ENCODE results near the gene GAPDH.
"Not testable (repeated sequence)": the region's sequence is repeated elsewhere in the genome, so short reads cannot be mapped to it uniquely, and the experiment has no call there.

Gene GAPDH

GRCh38 chr12:6533923-6534694 is at the start of gene GAPDH:
TSS of gene GAPDH (plus strand) at chr12:6534517. CDS start at chr12:6534833, 316 bp downstream.
- DNase-seq: peak; percentile 96

DNA sequence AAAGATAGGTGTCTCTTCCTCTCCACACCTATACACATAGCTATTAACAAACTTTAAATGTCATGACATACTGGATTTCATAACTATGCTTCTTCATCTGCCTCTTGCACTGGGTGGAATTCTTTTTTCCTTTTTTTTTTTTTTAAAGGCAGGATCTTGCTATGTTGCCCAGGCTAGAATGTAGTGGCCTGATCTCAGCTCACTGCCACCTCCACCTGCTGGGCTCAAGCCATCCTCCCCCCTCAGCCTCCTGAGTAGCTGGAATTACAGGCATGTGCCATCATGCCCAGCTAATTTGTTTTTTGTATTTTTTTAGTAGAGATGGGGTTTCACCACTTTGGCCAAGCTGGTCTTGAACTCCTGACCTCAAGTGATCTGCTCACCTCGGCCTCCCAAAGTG is 46.1 kb upstream of the GAPDH start:
- DNase-seq: no peak

DNA sequence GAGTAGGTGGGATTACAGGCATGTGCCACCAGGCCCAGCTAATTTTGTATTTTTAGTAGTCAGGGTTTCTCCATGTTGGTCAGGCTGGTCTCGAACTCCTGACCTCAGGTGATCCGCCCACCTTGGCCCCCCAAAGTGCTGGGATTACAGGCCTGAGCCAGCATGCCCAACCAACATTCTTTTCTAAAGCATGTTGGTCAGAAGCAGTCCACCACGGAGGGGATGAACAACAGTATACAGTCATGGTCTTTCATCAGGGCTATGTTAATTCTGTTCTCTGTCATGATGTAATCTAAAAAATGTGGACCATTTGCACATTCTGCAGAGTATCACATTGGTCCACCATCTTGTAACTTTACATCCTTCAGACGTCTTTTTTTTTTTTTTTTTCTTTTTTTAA is 44.9 kb upstream of the GAPDH start:
- no peak for DNase-seq

DNA sequence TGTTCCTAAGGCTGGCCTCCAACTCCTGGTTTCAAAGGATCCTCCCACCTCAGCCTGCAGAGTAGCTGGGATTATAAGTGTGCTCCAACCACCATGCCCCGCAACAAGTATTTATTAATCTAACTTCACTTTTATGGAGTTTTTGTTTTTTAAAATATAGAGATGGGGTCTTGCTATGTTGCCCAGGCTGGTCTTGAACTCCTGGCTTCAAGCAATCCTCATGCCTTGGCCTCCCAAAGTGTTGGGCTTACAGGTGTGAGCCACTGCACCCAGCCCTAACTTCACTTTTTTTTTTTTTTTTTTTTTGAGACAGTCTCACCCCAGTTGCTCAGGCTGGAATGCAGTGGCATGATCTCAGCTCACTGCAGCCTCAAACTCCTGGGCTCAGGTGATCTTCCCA is 43.6 kb upstream of the GAPDH start:
- DNase-seq: not testable (repeated sequence)

GRCh38 chr12:6492838-6493496 is 41.4 kb upstream of the GAPDH start, which contains the start of gene MRPL51:
TSS of gene MRPL51 (minus strand) at chr12:6493262. CDS start at chr12:6493136, 126 bp downstream.
- DNase-seq: peak; percentile 94

DNA sequence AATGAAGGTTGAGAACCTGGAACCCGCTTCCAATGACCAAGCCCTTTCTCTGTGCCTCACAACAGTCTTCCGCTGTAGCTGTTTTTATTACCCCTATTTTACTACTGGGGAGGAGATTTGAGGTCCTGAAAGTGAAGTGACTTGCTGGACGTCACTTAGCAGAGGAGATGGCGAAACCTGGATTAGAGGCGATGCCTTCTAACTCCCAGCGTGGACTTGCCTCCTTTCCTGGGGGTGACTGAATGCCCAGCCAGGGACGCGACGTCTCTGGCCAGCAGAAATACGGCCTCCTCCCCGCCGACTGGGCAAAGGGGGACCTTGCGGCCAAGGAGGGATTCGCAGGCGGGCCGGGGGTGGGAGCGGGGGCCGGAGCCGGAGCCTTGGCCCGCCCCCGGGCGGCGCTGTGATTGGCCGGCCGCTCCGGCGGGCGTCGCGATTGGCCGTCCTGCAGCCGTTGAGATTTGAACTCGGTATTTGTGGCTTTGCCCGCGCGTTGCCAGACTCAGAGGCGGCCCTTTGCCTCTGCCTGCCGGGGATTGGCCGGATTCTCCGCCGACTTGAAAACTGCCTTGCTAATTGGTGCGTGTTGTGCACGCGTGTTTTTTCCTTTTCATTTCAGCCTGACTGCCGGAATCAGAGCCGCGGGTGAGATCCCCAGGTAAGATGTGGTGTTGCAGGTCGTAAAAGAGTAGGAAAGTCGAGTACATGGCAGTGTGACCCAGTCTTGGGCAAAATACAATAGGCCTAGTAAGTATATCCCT is 40.6 kb upstream of the GAPDH start, which contains the start of gene NCAPD2:
NCAPD2 (plus strand) TSS at position 606 of the 761 bp plus-strand sequence. CDS start 997 bp downstream, outside the sequence.
- peak; percentile 96 for DNase-seq

GRCh38 chr12:6494258-6494743 is 40.0 kb upstream of the GAPDH start:
- DNase-seq: no peak

- no peak for DNase-seq
Measured at GRCh38 chr12:6494968-6495367, 39.3 kb upstream of the GAPDH start.

- not testable (repeated sequence) for DNase-seq
Measured at GRCh38 chr12:6497291-6497690, 37.0 kb upstream of the GAPDH start.

GRCh38 chr12:6500466-6500865 is 33.9 kb upstream of the GAPDH start:
- no peak for DNase-seq

DNA sequence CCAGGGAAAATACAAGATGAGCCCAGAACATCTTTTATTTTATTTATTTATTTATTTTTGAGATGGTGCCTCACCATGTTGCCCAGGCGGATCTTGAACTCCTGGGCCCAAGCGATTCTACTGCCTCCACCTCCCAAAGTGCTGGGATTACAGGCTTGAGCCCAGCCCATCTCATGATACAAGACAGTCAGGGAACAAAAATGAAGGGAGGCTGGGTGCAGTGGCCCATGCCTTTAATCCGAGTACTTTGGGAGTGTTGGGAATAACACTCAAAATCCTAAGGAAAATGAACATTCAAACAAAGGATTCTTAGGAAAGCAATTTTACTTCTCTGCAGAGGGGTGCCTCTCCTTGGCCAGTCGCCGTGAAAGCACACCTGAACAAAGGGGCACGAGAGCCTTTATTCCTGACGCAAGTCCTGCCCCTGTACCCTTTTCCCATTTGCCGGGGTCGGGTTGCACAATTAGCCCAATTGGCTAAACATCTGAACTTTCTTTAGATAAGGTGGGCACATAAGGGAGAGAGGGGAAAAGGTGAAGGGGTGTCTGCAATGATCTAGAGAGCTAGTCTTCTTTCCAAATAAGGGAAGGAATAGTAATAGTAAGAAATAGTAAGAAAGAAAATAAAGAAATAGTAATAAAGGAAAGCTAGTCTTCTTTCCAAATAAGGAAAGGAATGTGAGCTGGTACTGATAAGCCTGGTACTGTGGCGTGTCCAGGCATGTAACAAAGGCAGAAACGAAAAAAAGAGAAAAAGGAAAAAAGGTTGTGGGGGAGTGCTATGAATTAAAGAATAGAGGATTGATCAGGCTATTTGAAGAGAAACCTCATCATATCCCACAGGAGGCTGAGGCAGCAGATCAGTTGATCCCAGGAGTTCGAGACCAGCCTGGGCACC is 27.0 kb upstream of the GAPDH start:
- DNase-seq: no peak

DNA sequence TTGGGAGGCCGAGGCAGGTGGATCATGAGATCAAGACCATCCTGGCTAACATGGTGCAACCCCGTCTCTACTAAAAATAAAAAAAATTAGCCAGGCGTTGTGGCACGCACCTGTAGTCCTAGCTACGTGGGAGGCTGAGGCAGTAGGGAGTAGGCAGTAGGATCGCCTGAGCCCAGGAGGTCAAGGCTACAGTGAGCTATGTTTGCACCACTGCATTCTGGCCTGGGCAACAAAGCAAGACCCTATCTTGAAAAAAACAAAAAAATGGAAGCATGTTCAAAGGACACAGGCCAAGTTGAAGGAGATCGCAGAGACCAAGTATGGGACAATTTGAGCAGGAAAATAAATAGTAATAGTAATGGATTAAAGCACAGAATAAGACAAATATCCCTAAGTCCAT is 26.2 kb upstream of the GAPDH start:
- DNase-seq: no peak

DNA sequence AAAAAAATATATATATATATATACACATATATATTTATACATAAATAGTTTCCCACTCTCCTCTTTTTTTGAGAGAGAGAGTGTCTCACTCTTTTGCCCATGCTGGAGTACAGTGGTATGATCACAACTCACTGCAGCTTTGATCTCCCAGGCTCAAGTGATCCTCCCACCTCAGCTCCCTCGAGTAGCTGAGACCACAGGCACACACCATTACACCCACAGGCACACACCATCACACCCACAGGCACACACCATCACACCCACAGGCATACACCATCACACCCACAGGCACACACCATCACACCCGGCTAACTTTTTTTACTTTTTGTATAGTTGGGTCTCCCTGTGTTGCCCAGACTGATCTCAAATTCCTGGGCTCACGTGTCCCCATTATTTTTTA is 14.1 kb upstream of the GAPDH start:
- no peak for DNase-seq

DNA sequence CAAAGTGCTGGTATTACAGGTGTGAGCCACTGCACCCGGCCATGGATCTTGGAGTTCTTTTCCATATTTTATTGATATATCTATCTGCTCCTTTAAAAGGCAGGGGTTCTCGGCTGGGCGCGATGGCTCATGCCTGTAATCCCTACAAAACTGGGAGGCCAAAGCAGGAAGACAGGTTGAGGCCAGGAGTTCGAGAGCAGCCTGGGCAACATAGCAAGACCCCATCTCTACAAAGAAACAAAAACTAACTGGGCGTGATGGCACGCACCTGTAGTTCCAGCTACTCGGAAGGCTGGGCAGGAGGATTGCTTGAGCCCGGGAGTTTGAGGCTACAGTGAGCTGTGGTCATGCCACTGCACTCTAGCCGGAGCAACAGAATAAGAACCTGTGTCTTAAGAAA is 12.1 kb upstream of the GAPDH start:
- DNase-seq: no peak

- no peak for DNase-seq
Measured at GRCh38 chr12:6523708-6524107, 10.6 kb upstream of the GAPDH start.

GRCh38 chr12:6524648-6525047 is 9.7 kb upstream of the GAPDH start:
- no peak for DNase-seq

GRCh38 chr12:6526201-6526600 is 8.1 kb upstream of the GAPDH start:
- no peak for DNase-seq

GRCh38 chr12:6526766-6527525 is 7.4 kb upstream of the GAPDH start:
- no peak for DNase-seq

- DNase-seq: no peak
Measured at GRCh38 chr12:6527711-6528110, 6.6 kb upstream of the GAPDH start.

GRCh38 chr12:6528539-6529235 is 5.6 kb upstream of the GAPDH start:
- DNase-seq: no peak

DNA sequence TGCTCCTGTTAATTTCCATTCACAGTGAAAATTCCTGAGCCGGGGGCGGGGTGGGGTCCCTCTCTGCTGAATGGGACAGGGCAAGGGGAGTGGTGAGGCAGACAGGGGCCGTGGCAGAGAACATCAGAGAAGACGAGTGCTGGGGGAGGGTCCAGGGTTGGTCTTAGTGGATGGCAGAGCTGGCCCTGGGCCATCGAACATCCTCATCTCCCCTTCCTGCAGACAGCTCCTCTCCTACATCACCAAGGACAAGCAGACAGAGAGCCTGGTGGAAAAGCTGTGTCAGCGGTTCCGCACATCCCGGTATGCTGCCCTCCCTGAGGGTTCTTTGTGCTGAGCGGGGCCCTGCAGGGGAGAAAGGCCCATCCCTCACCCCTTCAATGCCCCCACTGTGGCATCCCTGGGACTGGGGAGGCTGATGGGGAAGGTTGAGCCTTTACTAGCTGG is 5.0 kb upstream of the GAPDH start:
- no peak for DNase-seq

All from NCI-H2107 (cell line).